ENCODE results near the gene SLC38A9. TPM values are rescaled to one million over a fixed set of nuclear protein-coding genes. Genes with fewer than 3 reads are reported as not detected.

The SLC38A9 gene
- total and polyA plus RNA-seq, 4 donors = 11.4 to 31.0 (median 18.6) TPM

DNA sequence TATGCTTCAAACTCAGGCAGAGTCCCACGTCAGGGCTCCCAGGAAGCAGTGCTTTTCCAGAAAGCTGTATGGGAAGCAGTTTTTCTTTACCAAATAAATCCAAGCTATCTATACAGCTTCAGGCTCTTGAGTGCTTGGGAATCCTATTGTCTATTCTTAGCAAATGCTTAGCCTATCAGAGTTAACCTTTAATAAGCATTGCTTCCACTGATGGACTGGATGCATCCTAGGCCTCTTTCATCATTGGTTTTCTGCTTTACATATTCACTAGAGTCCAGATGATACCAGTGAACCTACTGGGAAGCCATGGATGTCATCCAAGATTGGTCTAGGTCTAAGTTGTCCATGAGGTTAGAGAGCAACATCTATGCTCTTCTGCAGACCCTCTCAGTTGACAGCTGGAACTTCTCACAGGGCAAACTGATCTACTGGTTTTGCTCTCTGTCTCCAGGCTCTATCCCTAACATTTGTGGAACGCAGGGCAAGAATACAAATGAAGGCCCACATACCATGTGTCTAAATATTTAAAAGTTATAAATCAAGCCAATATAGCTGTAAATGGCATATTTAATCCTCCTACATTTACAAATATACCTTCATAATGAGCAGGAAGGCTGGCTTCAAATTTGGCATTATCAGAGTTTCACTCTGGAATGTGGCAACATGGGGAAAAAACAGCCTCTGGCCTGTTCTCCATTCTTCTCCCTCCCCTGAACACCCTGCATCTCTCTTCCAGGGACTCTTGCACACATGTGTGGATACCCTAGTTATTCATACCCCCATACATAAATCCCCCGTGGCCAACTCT lies 127.5 kb downstream of the SLC38A9 start:
- no peak for DNase-seq (ENCODE audit: low spot score)
- no peak overlapping the region for H3K27ac ChIP-seq (ENCODE audit: low read depth in 1 of 2, low read length in 2 of 2)
- no peak overlapping the region for H3K4me3 ChIP-seq (ENCODE audit: low read depth in 1 of 3, low read length in 3 of 3)
- H3K9ac ChIP-seq (ENCODE audit: low read depth in 1 of 2, low read length in 2 of 2) = no peak overlapping the region
- no peaks in the 10 kb centered on the region for H3K4me1 ChIP-seq (ENCODE audit: control insufficient read depth in 4 of 4, insufficient read depth in 4 of 4, low read length in 3 of 4)
- H3K27me3 ChIP-seq (ENCODE audit: control insufficient read depth in 4 of 4, insufficient read depth in 4 of 4, low read length in 3 of 4) = no peaks in the 10 kb centered on the region
- H3K9me3 ChIP-seq (ENCODE audit: control insufficient read depth in 4 of 4, low read length in 3 of 4) = no peaks in the 10 kb centered on the region
- 60% methylated on average over 3 of the region's 3 CpGs for WGBS
- peak; percentile 60 for TF ChIP-seq NR2F2 (IDR thresholded peaks at IDR 0.05)
- TF ChIP-seq, protein P1, sequence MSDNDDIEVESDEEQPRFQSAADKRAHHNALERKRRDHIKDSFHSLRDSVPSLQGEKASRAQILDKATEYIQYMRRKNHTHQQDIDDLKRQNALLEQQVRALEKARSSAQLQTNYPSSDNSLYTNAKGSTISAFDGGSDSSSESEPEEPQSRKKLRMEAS (IDR thresholded peaks at IDR 0.05) = no peak
- no peaks in the 10 kb centered on the region for H3K36me3 ChIP-seq (ENCODE audit: control insufficient read depth in 4 of 4, insufficient read depth in 3 of 4, low read depth in 1 of 4, low read length in 3 of 4)

GRCh38 chr5:55583578-55583977 lies 128.5 kb downstream of the SLC38A9 start:
- no peak overlapping the region for H3K4me3 ChIP-seq (ENCODE audit: low read depth in 1 of 3, low read length in 3 of 3)
- DNase-seq (ENCODE audit: low spot score) = no peak
- 96% methylated on average over 9 of the region's 9 CpGs for WGBS

More at GRCh38 chr5:55583578-55583977, 128.5 kb downstream of the SLC38A9 start:
- no peak overlapping the region for H3K9ac ChIP-seq (ENCODE audit: low read depth in 1 of 2, low read length in 2 of 2)
- H3K9me3 ChIP-seq (ENCODE audit: control insufficient read depth in 4 of 4, low read length in 3 of 4) = no peaks in the 10 kb centered on the region
- H3K36me3 ChIP-seq (ENCODE audit: control insufficient read depth in 4 of 4, insufficient read depth in 3 of 4, low read depth in 1 of 4, low read length in 3 of 4) = no peaks in the 10 kb centered on the region
- no peaks in the 10 kb centered on the region for H3K27me3 ChIP-seq (ENCODE audit: control insufficient read depth in 4 of 4, insufficient read depth in 4 of 4, low read length in 3 of 4)
- TF ChIP-seq SP1 (IDR thresholded peaks at IDR 0.05) (no peak), REST (IDR thresholded peaks at IDR 0.05) (no peak), JUND (IDR thresholded peaks at IDR 0.05) (no peak), FOXA1 (IDR thresholded peaks at IDR 0.05) (no peak), FOXA2 (IDR thresholded peaks at IDR 0.05) (no peak), HNF4A (conservative IDR thresholded peaks at IDR 0.05) (no peak), TAF1 (conservative IDR thresholded peaks at IDR 0.05) (no peak), NR2F2 (IDR thresholded peaks at IDR 0.05) (no peak), RAD21 (IDR thresholded peaks at IDR 0.05) (no peak), YY1 (IDR thresholded peaks at IDR 0.05) (no peak), CTCF (IDR thresholded peaks at IDR 0.05; ENCODE audit: low read depth, low read length, missing input control) (no peak)
- TF ChIP-seq, protein P1 (IDR thresholded peaks at IDR 0.05) = no peak
- H3K4me1 ChIP-seq (ENCODE audit: control insufficient read depth in 4 of 4, insufficient read depth in 4 of 4, low read length in 3 of 4) = no peaks in the 10 kb centered on the region
- H3K27ac ChIP-seq (ENCODE audit: low read depth in 1 of 2, low read length in 2 of 2) = no peak overlapping the region

All from liver (tissue), 9 donors.